ENCODE data around the gene SLC39A13.

DNA sequence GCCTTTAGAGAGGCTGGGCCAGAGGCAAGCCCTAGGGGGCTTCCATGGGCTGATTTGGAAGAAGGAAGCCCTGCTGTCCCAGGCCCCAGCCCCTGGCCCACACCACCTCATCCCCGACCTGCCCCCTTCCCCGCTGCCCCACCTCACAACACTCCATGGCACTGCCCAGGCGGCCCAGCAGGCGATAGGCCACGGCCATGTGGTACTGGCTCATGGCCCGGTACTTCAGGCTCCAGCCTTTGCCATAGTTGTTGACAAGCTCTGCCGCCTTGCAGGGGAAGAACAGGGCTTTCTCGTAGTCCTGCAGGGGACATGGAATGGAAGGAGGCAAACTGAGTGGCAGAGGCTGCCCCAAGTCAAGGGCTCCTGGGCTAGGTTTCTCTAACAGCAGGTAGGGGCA, 34.1 kb downstream of the SLC39A13 start:
- TF ChIP-seq, protein P1, sequence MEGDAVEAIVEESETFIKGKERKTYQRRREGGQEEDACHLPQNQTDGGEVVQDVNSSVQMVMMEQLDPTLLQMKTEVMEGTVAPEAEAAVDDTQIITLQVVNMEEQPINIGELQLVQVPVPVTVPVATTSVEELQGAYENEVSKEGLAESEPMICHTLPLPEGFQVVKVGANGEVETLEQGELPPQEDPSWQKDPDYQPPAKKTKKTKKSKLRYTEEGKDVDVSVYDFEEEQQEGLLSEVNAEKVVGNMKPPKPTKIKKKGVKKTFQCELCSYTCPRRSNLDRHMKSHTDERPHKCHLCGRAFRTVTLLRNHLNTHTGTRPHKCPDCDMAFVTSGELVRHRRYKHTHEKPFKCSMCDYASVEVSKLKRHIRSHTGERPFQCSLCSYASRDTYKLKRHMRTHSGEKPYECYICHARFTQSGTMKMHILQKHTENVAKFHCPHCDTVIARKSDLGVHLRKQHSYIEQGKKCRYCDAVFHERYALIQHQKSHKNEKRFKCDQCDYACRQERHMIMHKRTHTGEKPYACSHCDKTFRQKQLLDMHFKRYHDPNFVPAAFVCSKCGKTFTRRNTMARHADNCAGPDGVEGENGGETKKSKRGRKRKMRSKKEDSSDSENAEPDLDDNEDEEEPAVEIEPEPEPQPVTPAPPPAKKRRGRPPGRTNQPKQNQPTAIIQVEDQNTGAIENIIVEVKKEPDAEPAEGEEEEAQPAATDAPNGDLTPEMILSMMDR (IDR thresholded peaks at IDR 0.05): no peak
- TF ChIP-seq POLR2AphosphoS5 (IDR thresholded peaks at IDR 0.05; ENCODE audit: insufficient read depth in 1 of 2, low read depth in 1 of 2) (no peak), POLR2A (IDR thresholded peaks at IDR 0.05) (no peak)

All from vagina (tissue), 2 donors.